Transverse colon (tissue), 4 donors: ENCODE results near the gene CHD8. TPM values are rescaled to one million over a fixed set of nuclear protein-coding genes. Genes with fewer than 3 reads are reported as not detected.

Source experiments
- DNase-seq: peaks from one replicate; pipeline ENCODE4 v3.0.0-alpha.2; 2019
- H3K27ac ChIP-seq, 4 donors: fragments of 200-600 bp; sonication (generic); 2 replicates each; pipeline ENCODE4 v1.5.1; 2016 to 2018; ENCODE audit warnings: inconsistent platforms in 4 of 4
- H3K27me3 ChIP-seq: fragments of 200-600 bp; sonication (generic); 2 replicates; pipeline ENCODE4 v1.5.1; 2017; ENCODE audit warnings: inconsistent platforms
- H3K36me3 ChIP-seq, 4 donors: fragments of 200-600 bp; sonication (generic); 2 replicates each; pipeline ENCODE4 v1.5.1; 2017 to 2019; ENCODE audit warnings: inconsistent platforms in 4 of 4
- H3K4me1 ChIP-seq, 4 donors: fragments of 200-600 bp; sonication (generic); 2 replicates each; pipeline ENCODE4 v1.5.1; 2017 to 2020; ENCODE audit warnings: inconsistent platforms in 4 of 4
- H3K4me3 ChIP-seq, 4 donors: fragments of 200-600 bp; sonication (generic); 1 replicate in 1 of 4; 2 replicates in 3 of 4; pipeline versions ENCODE4 v1.5.1 to v1.6.1; 2017 to 2019; ENCODE audit warnings: inconsistent platforms in 4 of 4
- H3K9me3 ChIP-seq, 2 donors: fragments of 200-600 bp; sonication (generic); 2 replicates each; pipeline ENCODE4 v1.5.1; 2017 to 2019; ENCODE audit warnings: inconsistent platforms in 2 of 2
- CTCF ChIP-seq, 5 experiments: fragments of 200-600 bp in 3 of 5; fragments of 450-650 bp in 2 of 5; sonication (generic) in 3 of 5; IDR thresholded peaks; 1 replicate in 2 of 5; 2 replicates in 3 of 5; pipeline ENCODE4 v1.5.1; 2016 to 2017; ENCODE audit warnings: antibody characterized with exemption in 5 of 5, inconsistent platforms in 3 of 5, mild to moderate bottlenecking in 2 of 5, moderate library complexity in 1 of 5
- EP300 ChIP-seq: sonication (generic); formaldehyde crosslinking; IDR thresholded peaks from one replicate; pipeline ENCODE4 v1.6.1; 2017; ENCODE audit warnings: antibody characterized with exemption, low read depth
- POLR2A ChIP-seq: fragments of 450-650 bp; IDR thresholded peaks from one replicate; pipeline ENCODE4 v1.6.1; 2016; ENCODE audit warnings: antibody characterized with exemption, mild to moderate bottlenecking, moderate library complexity
- POLR2AphosphoS5 ChIP-seq, 3 donors: sonication (generic); formaldehyde crosslinking; IDR thresholded peaks; one replicate each; pipeline ENCODE4 v1.6.1; 2016; ENCODE audit warnings: antibody characterized with exemption in 3 of 3
- whole genome bisulfite sequencing, 2 donors: methylation state at CpG; one replicate each; pipeline ENCODE4 v1.1.5; 2018; ENCODE audit warnings: low coverage in 1 of 2; 5-methylcytosine and 5-hydroxymethylcytosine counted together
- in situ Hi-C, 4 donors: fragments of 200-750 bp; cut with MboI; loops; one replicate each; pipeline versions ENCODE4 v1.15.0 to v1.15.1; 2017; ENCODE audit warnings: low sequenced_read_pairs in 3 of 4, low pct_ligation_motif_present in 1 of 4, low pct_unique_long_range_greater_than_20kb in 1 of 4
- intact Hi-C: fragments of 100-400 bp; cut with DNase I; formaldehyde crosslinking; loops from one replicate; pipeline ENCODE4 v1.15.1; 2023; ENCODE audit warnings: low total_unique reads
- total RNA-seq, 4 donors: library from RNA; depleted of rRNA; stranded (reverse); fragments of >200 nt; gene quantifications; one replicate each; pipeline ENCODE4 v1.1.0, GENCODE V29; 2016

CHD8 gene
- total RNA-seq, 4 donors from 2014 or later, result 46.2 to 59.7 (median 50.8) TPM

GRCh38 chr14:21399311-21399870 is 56.5 kb downstream of the CHD8 start:
- intact Hi-C loops, result no loop called here
- whole genome bisulfite sequencing, 2 donors, result 98 to 100% methylated on average over 3 to 5 of the region's 5 CpGs

GRCh38 chr14:21398901-21399300 is 57.0 kb downstream of the CHD8 start:
- in situ Hi-C loops, result loop anchor here in 1 of 4 donors (25.0 kb wide), 1 partner anchor 162 kb away; no protein-coding TSS in a partner anchor
- H3K27ac ChIP-seq, result no peak overlapping the region

More at GRCh38 chr14:21399311-21399870, 56.5 kb downstream of the CHD8 start:
- in situ Hi-C loops, result loop anchor here in 1 of 4 donors (25.0 kb wide), 1 partner anchor 162 kb away; no protein-coding TSS in a partner anchor
- peaks cover 0 to 96% (median 49%) of the 10 kb centered on the region in 4 donors for H3K36me3 ChIP-seq
- H3K4me3 ChIP-seq, result no peak overlapping the region
- H3K4me1 ChIP-seq, result no peaks in the 10 kb centered on the region
- no peaks in the 10 kb centered on the region for H3K9me3 ChIP-seq
- no peak for DNase-seq
- no peak overlapping the region for H3K27ac ChIP-seq
- TF ChIP-seq CTCF (IDR thresholded peaks at IDR 0.05) (no peak), POLR2A (no peak), EP300 (no peak), POLR2AphosphoS5 (IDR thresholded peaks at IDR 0.05) (no peak)
- no peaks in the 10 kb centered on the region for H3K27me3 ChIP-seq

GRCh38 chr14:21395450-21395849 is 60.5 kb downstream of the CHD8 start:
- H3K4me1 ChIP-seq, result no peaks in the 10 kb centered on the region

More at GRCh38 chr14:21398901-21399300, 57.0 kb downstream of the CHD8 start:
- intact Hi-C loops, result no loop called here
- no peaks in the 10 kb centered on the region for H3K27me3 ChIP-seq
- no peak overlapping the region for H3K4me3 ChIP-seq
- TF ChIP-seq POLR2AphosphoS5 (IDR thresholded peaks at IDR 0.05) (no peak), EP300 (no peak), CTCF (IDR thresholded peaks at IDR 0.05) (no peak), POLR2A (no peak)
- WGBS, 2 donors, result 80 to 94% methylated on average over 2 to 4 of the region's 4 CpGs
- H3K4me1 ChIP-seq, result no peaks in the 10 kb centered on the region
- peaks cover 0 to 98% (median 50%) of the 10 kb centered on the region in 4 donors for H3K36me3 ChIP-seq
- DNase-seq, result no peak
- no peaks in the 10 kb centered on the region for H3K9me3 ChIP-seq

More at GRCh38 chr14:21395450-21395849, 60.5 kb downstream of the CHD8 start:
- H3K4me3 ChIP-seq, result no peak overlapping the region
- no peak for DNase-seq
- TF ChIP-seq POLR2A (no peak), EP300 (no peak), CTCF (IDR thresholded peaks at IDR 0.05) (no peak), POLR2AphosphoS5 (IDR thresholded peaks at IDR 0.05) (no peak)
- in situ Hi-C loops, result loop anchor here in 1 of 4 donors (25.0 kb wide), 1 partner anchor 158 kb away; no protein-coding TSS in a partner anchor
- H3K27ac ChIP-seq, result no peak overlapping the region
- peaks cover 0 to 98% (median 47%) of the 10 kb centered on the region in 4 donors for H3K36me3 ChIP-seq
- intact Hi-C loops, result no loop called here
- WGBS, 2 donors, result 0% methylated on average over 1 of the region's 1 CpG
- no peaks in the 10 kb centered on the region for H3K27me3 ChIP-seq
- H3K9me3 ChIP-seq, result no peaks in the 10 kb centered on the region
